ENCODE measurements around the gene DPEP3.

The DPEP3 gene

GRCh38 chr16:67959536-67960329, 20.6 kb downstream of the DPEP3 start:
- TF ChIP-seq CTCF (conservative IDR thresholded peaks at IDR 0.05; ENCODE audit: low read depth, low read length), result no peak
- peak; percentile 47 for DNase-seq (ENCODE audit: low read depth)
- H3K4me3 ChIP-seq (ENCODE audit: low read depth, low read length), result no peak overlapping the region

- H3K4me3 ChIP-seq (ENCODE audit: low read depth, low read length), result no peak overlapping the region
- TF ChIP-seq CTCF (conservative IDR thresholded peaks at IDR 0.05; ENCODE audit: low read depth, low read length), result no peak
- DNase-seq (ENCODE audit: low read depth), result no peak
These were observed 22.7 kb downstream of the DPEP3 start for GRCh38 chr16:67957622-67958021.

- DNase-seq (ENCODE audit: low read depth), result no peak
- H3K4me3 ChIP-seq (ENCODE audit: low read depth, low read length), result no peak overlapping the region
- no peak for TF ChIP-seq CTCF (conservative IDR thresholded peaks at IDR 0.05; ENCODE audit: low read depth, low read length)
These were observed 25.7 kb downstream of the DPEP3 start for GRCh38 chr16:67954421-67955196.

- no peak for DNase-seq (ENCODE audit: low read depth)
- no peak for TF ChIP-seq CTCF (conservative IDR thresholded peaks at IDR 0.05; ENCODE audit: low read depth, low read length)
- no peak overlapping the region for H3K4me3 ChIP-seq (ENCODE audit: low read depth, low read length)
These were observed 26.5 kb downstream of the DPEP3 start for GRCh38 chr16:67953641-67954375.

GRCh38 chr16:67951485-67951884, 28.8 kb downstream of the DPEP3 start:
- no peak overlapping the region for H3K4me3 ChIP-seq (ENCODE audit: low read depth, low read length)
- no peak for DNase-seq (ENCODE audit: low read depth)
- TF ChIP-seq CTCF (conservative IDR thresholded peaks at IDR 0.05; ENCODE audit: low read depth, low read length), result no peak

- no peak for TF ChIP-seq CTCF (conservative IDR thresholded peaks at IDR 0.05; ENCODE audit: low read depth, low read length)
- no peak overlapping the region for H3K4me3 ChIP-seq (ENCODE audit: low read depth, low read length)
- no peak for DNase-seq (ENCODE audit: low read depth)
These were observed 29.9 kb downstream of the DPEP3 start for GRCh38 chr16:67950335-67950843.
